DND-41 (cell line): ENCODE data around the gene ARHGEF6.

ENCODE experiments used
- ATAC-seq: fragments of 200-7000 bp; cut with Tn5 transposase; 3 replicates; pipeline ENCODE4 v1.9.1; 2021; ENCODE audit warnings: low read depth; ENCODE audit not compliant: insufficient read depth
- DNase-seq: peaks from one replicate; pipeline ENCODE4 v3.0.0-alpha.2; 2020
- H2AFZ ChIP-seq: 2 replicates; pipeline ENCODE4 v1.6.0; 2012; ENCODE audit warnings: low read depth, low read length
- H3K27ac ChIP-seq: 2 replicates; pipeline ENCODE4 v1.5.1; 2012; ENCODE audit warnings: low read length, inconsistent platforms
- H3K27me3 ChIP-seq: fragments of 200-600 bp; sonication (generic); 2 replicates; pipeline ENCODE4 v1.6.0; 2012; ENCODE audit warnings: low read length, mild to moderate bottlenecking, inconsistent platforms; ENCODE audit not compliant: insufficient read depth, poor library complexity
- H3K36me3 ChIP-seq: 2 replicates; pipeline ENCODE4 v1.5.1; 2012; ENCODE audit warnings: low read length, inconsistent platforms; ENCODE audit not compliant: insufficient read depth
- H3K4me1 ChIP-seq: 2 replicates; pipeline ENCODE4 v1.5.1; 2012; ENCODE audit warnings: mild to moderate bottlenecking, low read length; ENCODE audit not compliant: insufficient read depth
- H3K4me2 ChIP-seq: 2 replicates; pipeline ENCODE4 v1.6.0; 2012; ENCODE audit warnings: mild to moderate bottlenecking, moderate library complexity, low read length, inconsistent platforms; ENCODE audit not compliant: insufficient read depth
- H3K4me3 ChIP-seq, 2 experiments: fragments of 200-600 bp in 1 of 2; shearing (Covaris generic) in 1 of 2; 2 replicates each; pipeline ENCODE4 v1.5.1; 2012 to 2016; ENCODE audit warnings: inconsistent platforms in 2 of 2, low read length in 2 of 2, mild to moderate bottlenecking in 2 of 2, low read depth in 1 of 2, moderate library complexity in 1 of 2
- H3K79me2 ChIP-seq: 2 replicates; pipeline ENCODE4 v1.6.0; 2012; ENCODE audit warnings: low read length, inconsistent platforms; ENCODE audit not compliant: insufficient read depth
- H3K9ac ChIP-seq: 2 replicates; pipeline ENCODE4 v1.6.0; 2012; ENCODE audit warnings: low read depth, mild to moderate bottlenecking, inconsistent platforms, low read length, moderate library complexity
- H3K9me3 ChIP-seq: 2 replicates; pipeline ENCODE4 v1.5.1; 2012; ENCODE audit warnings: low read length, moderate library complexity, mild to moderate bottlenecking, inconsistent platforms; ENCODE audit not compliant: insufficient read depth, severe bottlenecking
- H4K20me1 ChIP-seq: 2 replicates; pipeline ENCODE4 v1.6.0; 2012; ENCODE audit warnings: low read length; ENCODE audit not compliant: insufficient read depth
- EZH2 ChIP-seq: IDR thresholded peaks from 3 replicates; pipeline ENCODE4 v1.6.1; 2012; ENCODE audit warnings: borderline replicate concordance, low read depth, mild to moderate bottlenecking, moderate library complexity, low read length, inconsistent platforms; ENCODE audit not compliant: severe bottlenecking
- TF ChIP-seq, protein P1 (sequence below): IDR thresholded peaks from 2 replicates; pipeline ENCODE4 v1.5.1; 2012; ENCODE audit warnings: borderline replicate concordance, low read length, moderate library complexity, mild to moderate bottlenecking; ENCODE audit not compliant: poor library complexity, severe bottlenecking; ENCODE audit errors: extremely low read depth

The ARHGEF6 gene

DNA sequence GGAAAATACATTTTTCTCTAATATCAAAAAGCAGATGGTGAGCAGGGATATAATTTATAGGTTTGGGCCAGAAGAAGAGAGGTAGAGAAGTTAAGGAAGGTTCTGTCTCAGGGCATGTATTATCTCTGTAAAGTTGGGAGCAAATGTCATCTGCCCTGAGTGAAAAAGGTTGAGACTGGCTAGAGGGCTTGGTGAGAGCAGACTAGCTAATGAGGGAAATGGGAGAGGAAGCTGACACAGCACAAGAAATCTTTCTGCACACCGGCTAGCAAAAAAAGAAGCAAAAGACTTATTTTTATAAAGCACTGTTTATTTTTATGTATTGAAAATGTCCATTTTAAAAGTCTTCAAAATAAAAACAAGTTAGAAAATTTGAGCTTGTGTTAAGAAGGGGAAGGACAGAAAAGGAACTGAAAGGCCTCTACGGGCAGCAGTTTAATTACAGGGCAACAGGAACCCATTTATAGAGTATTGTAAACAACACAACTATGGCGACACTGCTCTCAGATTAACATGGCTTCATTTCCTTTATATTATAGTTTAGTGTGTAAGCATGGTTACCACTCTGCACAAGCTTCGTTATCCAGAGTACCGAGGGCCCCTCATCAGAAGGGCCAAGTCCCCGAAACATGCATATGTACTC, 115.4 kb downstream of the ARHGEF6 start:
- H3K79me2 ChIP-seq, result no peaks in the 10 kb centered on the region
- DNase-seq (no peak), ATAC-seq (no peak)
- no peak overlapping the region for H3K27ac ChIP-seq
- H4K20me1 ChIP-seq, result no peaks in the 10 kb centered on the region
- no peak overlapping the region for H3K4me2 ChIP-seq
- H3K36me3 ChIP-seq, result peaks cover 56% of the 10 kb centered on the region
- TF ChIP-seq, protein P1, sequence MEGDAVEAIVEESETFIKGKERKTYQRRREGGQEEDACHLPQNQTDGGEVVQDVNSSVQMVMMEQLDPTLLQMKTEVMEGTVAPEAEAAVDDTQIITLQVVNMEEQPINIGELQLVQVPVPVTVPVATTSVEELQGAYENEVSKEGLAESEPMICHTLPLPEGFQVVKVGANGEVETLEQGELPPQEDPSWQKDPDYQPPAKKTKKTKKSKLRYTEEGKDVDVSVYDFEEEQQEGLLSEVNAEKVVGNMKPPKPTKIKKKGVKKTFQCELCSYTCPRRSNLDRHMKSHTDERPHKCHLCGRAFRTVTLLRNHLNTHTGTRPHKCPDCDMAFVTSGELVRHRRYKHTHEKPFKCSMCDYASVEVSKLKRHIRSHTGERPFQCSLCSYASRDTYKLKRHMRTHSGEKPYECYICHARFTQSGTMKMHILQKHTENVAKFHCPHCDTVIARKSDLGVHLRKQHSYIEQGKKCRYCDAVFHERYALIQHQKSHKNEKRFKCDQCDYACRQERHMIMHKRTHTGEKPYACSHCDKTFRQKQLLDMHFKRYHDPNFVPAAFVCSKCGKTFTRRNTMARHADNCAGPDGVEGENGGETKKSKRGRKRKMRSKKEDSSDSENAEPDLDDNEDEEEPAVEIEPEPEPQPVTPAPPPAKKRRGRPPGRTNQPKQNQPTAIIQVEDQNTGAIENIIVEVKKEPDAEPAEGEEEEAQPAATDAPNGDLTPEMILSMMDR, result no peak
- no peak for TF ChIP-seq EZH2
- no peaks in the 10 kb centered on the region for H3K4me1 ChIP-seq
- H3K9ac ChIP-seq, result no peak overlapping the region
- H3K9me3 ChIP-seq, result peaks cover 8% of the 10 kb centered on the region
- H3K27me3 ChIP-seq, result no peaks in the 10 kb centered on the region
- H3K4me3 ChIP-seq, result no peak overlapping the region
- no peak overlapping the region for H2AFZ ChIP-seq

- Histone ChIP-seq H4K20me1 (no peaks in the 10 kb centered on the region), H3K27me3 (no peaks in the 10 kb centered on the region), H3K9ac (no peak overlapping the region), H3K4me3 (no peak overlapping the region), H2AFZ (no peak overlapping the region), H3K79me2 (no peaks in the 10 kb centered on the region), H3K4me1 (no peaks in the 10 kb centered on the region), H3K27ac (no peak overlapping the region), H3K9me3 (peaks cover 8% of the 10 kb centered on the region), H3K36me3 (peaks cover 35% of the 10 kb centered on the region), H3K4me2 (no peak overlapping the region)
- ATAC-seq (no peak), DNase-seq (no peak)
- TF ChIP-seq, protein P1, result no peak
- no peak for TF ChIP-seq EZH2
These were observed 117.8 kb downstream of the ARHGEF6 start for GRCh38 chrX:136662976-136663375.

DNA sequence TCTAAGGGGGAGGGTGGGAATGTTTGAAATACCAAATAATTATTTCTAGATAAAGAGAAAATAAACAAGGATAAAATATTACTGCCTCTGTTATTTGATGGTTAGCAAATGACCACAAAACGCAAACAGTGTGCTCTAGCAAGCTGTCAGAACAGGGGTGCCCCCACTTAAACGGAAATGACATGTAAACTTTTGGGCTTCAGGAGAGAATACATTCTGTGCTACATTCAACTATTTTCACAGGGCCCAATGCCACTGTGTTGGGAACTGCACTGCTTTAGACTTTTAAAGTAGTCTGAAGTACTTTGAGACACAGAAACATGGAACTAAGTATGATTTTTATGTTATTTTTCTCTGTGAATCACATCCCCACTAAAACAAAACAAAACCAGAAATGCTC, 118.6 kb downstream of the ARHGEF6 start:
- Histone ChIP-seq H2AFZ (no peak overlapping the region), H3K4me1 (no peaks in the 10 kb centered on the region), H3K4me2 (no peak overlapping the region), H3K9me3 (peaks cover 8% of the 10 kb centered on the region), H3K36me3 (peaks cover 26% of the 10 kb centered on the region), H3K27me3 (no peaks in the 10 kb centered on the region), H4K20me1 (no peaks in the 10 kb centered on the region), H3K27ac (no peak overlapping the region), H3K79me2 (no peaks in the 10 kb centered on the region), H3K9ac (no peak overlapping the region), H3K4me3 (no peak overlapping the region)
- DNase-seq (no peak), ATAC-seq (peak; percentile 39; the same call in 1 of the 3 replicates)
- TF ChIP-seq, protein P1, result no peak
- no peak for TF ChIP-seq EZH2

- Histone ChIP-seq H3K9ac (no peak overlapping the region), H3K36me3 (peaks cover 14% of the 10 kb centered on the region), H3K9me3 (peaks cover 5% of the 10 kb centered on the region), H3K4me3 (no peak overlapping the region), H3K27me3 (no peaks in the 10 kb centered on the region), H4K20me1 (no peaks in the 10 kb centered on the region), H3K4me1 (no peaks in the 10 kb centered on the region), H2AFZ (no peak overlapping the region), H3K27ac (no peak overlapping the region), H3K79me2 (no peaks in the 10 kb centered on the region), H3K4me2 (no peak overlapping the region)
- no peak for DNase-seq
- TF ChIP-seq, protein P1, result no peak
- TF ChIP-seq EZH2, result no peak
- ATAC-seq, result no peak
These were observed 119.8 kb downstream of the ARHGEF6 start for GRCh38 chrX:136660896-136661295.
